Astrocyte (in vitro differentiated cells and primary cell): Measurements from ENCODE around the gene PI4K2B.

ENCODE experiments used
- CTCF ChIP-seq: IDR thresholded peaks from 2 replicates; pipeline ENCODE4 v1.5.1; 2011; ENCODE audit warnings: low read depth, mild to moderate bottlenecking, inconsistent platforms, low read length, moderate library complexity; ENCODE audit not compliant: insufficient read depth
- EZH2 ChIP-seq: IDR thresholded peaks from 2 replicates; pipeline ENCODE4 v1.6.1; 2012; ENCODE audit warnings: mild to moderate bottlenecking, low read length, inconsistent platforms; ENCODE audit not compliant: insufficient read depth

- TF ChIP-seq EZH2 (no peak), CTCF (no peak)
These were observed 72.8 kb downstream of the PI4K2B start for GRCh38 chr4:25306518-25307057.
